UCSD-AML1 (cell line): ENCODE measurements around the gene TRIM61.
"Not testable (repeated sequence)": the region's sequence is repeated elsewhere in the genome, so short reads cannot be mapped to it uniquely, and the experiment has no call there.

Experiments used
- DNase-seq: peaks from one replicate; lab custom pipeline; 2025; ENCODE audit not compliant: unreplicated experiment; lab: John Stamatoyannopoulos, UW

Gene TRIM61

DNA sequence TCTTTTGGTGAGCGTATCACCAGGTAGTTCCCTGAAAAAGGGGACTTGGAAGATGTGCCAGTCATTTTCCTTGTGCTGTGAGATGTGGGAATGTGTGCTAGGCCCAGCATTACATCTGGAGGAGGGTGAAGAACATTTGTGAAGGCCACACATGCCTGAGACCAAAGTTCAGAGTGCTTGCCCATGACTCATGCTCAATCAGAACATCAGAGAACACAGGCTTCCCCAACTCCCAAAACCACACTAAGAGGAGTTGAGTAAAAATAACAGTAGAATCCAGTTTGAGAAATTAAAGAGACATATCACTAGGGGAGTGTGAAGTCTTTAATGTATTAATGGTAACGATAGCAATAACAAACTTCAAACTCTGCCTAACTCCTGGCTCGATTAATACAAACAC lies 18.0 kb downstream of the TRIM61 start:
- DNase-seq = not testable (repeated sequence)

DNA sequence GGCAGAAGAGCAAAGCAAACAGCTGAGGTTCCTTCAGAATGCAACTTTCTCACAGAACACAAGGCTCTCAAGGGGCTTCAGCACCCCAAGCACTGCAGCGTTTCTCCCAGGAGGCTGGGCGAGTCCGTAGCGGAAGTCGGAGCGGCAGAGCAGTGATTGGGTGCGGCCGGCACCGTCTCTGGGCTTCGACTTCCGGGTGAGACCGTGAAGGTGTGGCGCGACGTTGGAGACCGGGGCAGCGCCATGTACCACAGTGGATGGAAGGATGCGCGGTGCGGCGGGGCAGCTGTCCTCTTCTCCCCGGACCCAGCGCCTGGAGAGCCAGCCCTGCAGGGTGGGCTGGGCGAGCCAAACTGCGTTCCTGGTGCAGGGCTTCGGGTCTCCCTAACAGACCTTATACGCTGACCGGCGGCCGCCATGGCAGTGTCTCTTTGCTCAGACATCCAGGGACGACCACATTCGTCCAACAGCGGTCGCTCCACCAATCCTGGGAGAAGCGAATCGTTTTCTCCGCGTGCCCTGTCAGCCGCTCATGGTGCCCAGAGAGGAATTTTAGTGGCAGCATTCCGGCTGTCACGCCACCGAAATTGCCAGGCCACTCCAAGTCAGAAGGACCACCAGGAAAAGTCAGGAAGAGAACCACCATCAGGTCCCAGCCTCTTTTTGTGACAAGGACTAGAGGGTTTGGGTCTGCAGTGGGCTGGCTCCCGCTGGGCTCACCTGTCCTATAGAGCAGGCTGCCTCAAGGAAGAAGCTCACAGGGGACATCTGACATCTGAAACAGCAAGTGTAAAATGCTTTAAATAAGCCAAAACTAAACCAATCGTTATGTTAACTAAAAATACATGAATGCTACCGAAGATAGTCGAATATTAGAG lies 20.5 kb downstream of the TRIM61 start:
- no peak for DNase-seq

DNA sequence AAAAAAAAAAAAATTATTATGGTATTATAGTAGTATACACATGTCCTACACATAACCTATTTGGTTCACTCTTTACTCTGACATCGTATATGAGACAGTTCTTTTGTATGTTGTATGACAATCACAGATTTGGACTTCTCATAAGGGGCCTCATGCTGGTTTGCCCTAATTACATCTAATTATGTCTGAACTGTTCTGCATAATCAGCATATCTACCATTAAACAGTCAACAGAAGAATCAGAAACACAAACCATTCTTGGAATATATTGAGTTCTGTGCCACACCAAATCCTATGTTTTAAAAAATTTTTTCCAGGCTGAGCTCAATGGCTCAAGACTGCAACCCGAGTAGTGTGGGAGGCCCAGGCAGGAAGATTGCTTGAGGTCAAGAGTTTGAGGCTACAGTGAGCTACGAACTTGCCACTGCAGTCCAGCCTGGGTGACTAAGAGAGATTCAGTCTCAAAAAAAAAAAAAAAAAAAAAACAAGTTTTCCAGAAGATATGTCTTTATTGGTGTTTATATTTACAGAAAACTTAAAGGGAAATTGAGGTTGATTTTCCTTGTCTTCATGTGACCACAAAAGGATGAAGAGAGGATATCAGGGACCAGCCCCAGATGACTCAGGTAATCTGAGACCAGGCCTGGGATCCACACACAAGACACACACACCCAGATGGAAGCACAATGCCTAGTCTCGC lies 22.2 kb downstream of the TRIM61 start:
- DNase-seq = no peak

DNA sequence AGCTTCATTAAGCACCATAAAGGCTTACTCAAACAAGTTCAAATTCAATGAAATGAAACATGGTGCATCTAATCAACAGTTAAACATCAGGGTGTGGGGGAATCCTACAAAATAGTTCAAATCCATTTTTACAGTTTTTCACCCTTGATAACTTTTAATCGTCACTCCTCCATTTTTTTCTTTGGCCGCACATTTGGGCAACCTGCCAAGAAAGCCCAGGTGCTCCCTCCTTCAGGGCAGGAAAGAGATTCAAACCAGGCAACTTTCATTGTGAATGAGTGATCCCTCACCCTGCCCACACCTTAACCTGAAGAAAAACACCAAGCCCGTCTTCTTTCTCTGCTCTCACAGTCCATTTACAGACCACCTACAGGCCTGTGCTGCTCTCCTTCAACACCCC lies 24.9 kb downstream of the TRIM61 start:
- DNase-seq = no peak

DNA sequence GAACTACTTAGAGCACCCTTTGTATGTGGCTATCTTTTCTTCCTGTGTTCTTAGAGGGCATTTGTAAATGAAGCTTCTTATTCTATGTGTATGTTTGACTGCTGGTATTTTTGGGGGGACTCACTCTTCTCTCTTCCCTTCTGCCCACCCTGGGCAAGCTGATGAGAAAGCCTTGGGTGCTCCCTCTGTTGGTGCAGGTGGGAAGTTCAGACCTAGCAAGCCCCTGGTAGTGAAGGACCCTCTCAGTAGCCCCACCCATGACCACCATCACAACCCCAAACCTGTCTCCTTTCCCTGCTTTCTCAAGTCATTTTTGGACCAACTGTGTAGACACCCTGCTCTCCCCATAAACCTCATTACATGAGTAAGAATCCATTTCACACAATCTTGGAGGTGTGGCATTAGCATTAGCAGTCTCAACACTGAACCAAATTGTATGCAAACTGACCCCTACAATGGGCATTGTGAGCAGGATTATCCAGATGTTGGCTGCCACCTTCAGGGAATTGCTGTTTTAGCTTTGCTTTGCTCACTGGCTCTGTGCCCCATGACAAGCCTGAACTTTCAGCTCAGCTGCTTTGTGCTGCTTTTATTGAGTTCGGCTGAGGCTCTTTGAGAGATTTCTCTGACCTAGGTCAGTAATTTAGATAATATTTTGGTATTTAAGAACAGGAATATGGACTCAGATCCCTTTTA lies 27.9 kb downstream of the TRIM61 start:
- no peak for DNase-seq

DNA sequence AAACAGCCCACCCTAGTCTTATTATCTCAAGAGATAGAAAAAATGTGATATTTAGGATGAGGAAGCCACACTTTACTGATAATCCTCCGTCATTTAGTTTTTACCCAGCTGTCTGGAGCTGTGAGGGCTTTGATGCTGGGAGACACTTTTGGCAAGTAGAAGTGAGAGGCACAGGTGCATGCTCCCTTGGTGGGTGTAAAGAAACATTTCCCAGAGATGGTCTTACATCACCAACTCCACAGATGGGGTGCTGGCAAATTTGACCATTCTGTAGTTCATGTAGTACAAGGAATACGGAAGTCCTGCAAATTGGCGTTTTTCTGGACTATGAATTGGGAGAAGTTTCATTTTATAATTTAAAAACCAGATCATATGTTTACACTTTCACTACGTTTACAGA lies 28.5 kb downstream of the TRIM61 start:
- no peak for DNase-seq

DNA sequence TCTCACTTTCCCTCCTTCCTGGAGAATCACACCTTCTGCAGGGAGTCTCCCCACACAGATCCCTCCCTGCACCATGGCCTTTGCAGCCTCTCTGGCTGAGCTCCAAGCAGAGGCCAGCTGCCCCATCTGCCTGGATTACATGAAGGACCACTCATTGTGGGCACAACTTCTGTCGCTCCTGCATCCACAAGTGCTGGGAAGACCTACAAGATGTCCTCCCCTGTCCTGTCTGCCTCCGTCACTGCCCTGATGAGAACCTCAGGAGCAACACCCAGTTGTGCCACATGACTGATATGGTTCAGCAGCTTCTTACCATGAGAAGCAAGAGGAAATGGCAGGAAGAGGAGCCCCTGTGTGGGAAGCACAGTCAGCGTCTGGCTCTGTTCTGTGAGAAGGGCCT lies 29.5 kb downstream of the TRIM61 start:
- DNase-seq = not testable (repeated sequence)

DNA sequence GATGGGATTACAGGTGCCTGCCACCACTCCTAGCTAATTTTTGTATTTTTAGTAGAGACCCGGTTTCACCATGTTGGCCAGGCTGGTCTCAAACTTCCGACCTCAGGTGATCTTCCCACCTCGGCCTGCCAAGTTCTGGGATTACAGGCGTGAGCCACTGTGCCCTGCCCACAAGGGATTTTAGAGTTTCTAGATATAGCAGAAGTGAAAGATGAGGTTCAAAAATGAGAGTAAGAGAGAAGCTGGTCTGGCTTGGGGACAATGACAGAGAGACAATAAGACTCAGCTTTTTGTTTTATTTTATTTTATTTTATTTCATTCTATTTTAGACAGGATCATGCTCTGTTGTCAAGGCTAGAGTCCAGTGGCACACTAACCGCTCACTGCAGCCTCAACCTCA lies 30.6 kb downstream of the TRIM61 start:
- DNase-seq = no peak

DNA sequence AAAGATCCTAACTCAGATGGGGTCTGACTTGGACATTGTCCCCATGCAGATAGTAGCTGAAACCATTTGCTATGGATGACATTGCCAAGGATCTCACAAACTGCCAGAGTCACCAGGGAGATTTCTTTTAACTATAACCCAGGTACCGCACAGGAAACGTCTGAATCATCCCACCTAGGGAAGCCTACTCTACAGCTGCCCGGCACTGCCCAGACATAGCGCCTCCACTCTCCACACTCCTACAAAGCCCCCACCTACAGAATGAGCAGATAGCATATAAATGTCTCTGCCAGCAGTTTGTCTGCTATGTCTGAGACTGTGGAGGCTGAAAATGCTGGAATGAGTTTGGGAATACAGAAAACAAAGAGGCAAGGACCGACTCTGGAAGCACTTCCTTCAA lies 32.3 kb downstream of the TRIM61 start:
- no peak for DNase-seq

DNA sequence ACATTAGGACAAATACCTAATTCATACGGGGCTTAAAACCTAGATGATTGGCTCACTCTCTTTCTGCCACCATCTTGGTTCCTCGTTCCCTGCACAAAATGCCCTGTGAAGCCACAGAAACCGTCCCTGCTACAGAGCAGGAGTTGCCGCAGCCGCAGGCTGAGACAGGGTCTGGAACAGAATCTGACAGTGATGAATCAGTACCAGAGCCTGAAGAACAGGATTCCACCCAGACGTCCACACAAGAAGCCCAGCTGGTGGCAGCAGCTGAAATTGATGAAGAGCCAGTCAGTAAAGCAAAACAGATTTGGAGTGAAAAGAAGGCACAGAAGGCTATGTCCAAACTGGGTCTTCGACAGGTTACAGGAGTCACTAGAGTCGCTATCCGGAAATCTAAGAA lies 34.3 kb downstream of the TRIM61 start:
- DNase-seq = no peak

DNA sequence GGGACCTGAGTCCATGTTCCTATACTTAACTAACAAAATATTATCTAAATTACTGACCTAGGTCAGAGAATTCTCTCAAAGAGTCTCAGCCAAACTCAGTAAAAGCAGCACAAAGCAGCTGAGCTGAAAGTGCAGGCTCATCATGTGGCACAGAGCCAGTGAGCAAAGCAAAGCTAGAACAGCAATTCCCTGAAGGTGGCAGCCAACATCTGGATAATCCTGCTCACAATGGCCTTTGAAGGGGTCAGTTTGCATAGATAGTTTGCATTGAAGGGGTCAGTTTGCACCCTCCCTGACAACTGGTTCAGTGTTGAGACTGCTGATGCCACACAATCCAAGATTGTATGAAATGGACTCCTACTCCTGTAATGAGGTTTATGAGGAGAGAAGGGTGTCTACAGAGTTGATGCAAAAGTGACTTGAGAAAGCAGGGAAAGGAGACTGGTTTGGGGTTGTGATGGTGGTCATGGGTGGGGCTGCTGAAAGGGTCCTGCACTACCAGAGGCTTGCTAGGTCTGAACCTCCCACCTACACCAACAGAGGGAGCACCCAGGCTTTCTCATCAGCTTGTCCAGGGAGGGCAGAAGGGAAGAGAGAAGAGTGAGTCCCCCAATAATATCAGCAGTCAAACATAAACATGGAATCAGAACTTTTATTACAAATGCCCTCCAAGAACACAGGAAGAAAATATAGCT lies 39.7 kb downstream of the TRIM61 start:
- no peak for DNase-seq

DNA sequence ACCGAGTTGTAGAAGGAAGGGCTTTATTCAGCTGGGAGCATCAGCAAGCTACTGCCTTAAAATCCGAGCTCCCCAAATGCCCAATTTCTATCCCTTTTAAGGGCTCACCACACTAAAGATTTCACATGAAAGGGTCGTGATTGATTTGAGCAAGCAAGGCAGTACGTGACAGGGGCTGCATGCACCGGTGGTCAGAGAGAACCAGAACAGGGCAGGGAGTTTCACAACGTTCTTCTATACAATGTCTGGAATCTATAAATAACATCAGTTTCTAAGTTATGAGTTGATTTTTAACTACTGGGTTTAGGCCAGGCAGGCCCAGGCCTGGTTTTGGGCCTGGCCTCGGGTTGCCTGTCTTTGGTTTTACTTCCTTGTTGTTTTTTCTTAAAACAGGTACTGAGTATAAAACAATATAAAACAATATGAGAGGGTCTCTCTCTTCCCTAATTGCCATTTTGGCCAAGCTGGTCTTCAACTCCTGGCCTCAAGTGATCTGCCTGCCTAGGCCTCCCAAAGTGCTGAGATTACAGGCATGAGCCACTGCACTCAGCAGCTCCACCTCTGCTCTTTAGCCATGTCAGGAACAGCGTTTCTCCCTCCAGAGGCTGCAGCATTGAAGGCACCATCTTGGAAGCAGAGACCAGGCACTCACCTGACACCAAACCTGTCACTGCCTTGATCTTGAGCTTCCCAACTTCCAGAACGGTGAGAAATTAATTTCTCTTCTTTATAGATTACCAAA lies 41.4 kb downstream of the TRIM61 start:
- not testable (repeated sequence) for DNase-seq

DNA sequence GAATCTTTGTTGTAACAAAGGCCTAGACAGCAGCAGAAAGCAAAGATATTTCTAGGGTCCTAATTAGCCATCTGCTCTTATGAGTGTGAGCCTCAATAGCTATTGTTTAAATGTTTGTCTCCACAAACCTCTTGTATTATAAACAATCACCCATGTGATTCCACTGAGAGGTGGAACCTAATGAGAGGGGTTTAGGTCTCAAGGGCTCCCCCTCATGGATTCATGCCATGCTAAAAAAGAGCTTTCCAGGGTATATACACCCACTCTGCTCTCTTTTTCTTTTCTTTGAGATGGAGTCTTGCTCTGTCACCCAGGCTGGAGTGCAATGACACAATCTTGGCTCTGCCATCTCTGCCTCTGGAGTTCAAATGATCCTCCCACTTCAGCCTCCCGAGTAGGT lies 42.1 kb downstream of the TRIM61 start:
- no peak for DNase-seq

DNA sequence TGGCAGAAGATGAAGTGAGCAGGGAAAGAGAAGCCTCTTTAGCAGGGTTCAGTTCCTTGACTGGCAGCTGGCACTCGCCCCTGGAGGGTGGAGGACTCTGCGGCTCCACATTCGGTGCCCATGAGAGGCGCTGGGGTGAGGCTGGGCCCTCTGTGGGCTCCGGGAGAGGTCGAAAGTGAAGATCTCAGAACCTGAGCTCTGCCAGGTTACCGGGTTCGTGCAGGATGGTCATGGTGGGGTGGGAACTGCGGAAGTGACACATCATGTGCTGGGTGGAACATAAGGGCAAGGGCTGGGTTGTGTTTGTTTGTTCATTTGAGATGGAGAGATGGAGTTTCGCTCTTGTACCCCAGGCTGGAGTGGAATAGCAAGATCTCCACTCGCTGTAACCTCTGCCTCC lies 44.2 kb downstream of the TRIM61 start:
- DNase-seq = no peak

DNA sequence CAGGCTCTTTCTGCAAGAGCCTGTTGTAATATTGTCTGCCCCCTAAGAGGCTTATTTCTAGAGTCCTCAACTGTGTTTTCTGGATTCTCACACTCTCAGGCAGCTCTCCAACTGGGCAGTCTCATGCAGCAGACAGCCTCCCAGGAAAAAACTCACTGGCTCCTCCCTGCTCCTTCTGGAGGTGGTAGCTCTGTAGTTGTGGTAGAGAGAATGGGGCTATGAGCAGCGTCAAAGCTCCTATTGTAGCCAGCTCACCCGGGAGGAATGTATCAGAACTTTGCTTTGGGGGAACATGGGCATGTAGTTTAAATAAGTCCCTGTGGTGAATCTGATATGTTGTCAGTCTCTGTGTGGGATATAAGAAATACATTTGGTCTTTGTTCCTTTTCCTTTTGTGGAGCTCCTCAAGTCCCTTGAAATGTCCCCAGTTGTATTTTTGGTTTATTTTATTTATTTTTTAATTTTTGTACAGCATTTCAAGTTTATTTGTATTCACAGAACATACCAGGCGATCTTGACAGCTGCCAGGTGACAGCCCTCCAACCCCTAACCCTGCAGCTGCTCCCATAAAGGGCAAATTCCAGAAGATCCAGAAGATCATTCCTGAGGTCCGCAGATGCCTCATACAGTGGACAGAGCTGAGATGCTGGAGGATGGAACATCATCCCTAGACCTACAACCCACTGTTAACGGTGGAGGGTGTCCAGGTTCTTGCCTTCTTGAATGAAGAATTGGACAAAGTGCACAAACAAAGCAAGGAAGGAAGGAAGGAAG lies 45.7 kb downstream of the TRIM61 start:
- no peak for DNase-seq

DNA sequence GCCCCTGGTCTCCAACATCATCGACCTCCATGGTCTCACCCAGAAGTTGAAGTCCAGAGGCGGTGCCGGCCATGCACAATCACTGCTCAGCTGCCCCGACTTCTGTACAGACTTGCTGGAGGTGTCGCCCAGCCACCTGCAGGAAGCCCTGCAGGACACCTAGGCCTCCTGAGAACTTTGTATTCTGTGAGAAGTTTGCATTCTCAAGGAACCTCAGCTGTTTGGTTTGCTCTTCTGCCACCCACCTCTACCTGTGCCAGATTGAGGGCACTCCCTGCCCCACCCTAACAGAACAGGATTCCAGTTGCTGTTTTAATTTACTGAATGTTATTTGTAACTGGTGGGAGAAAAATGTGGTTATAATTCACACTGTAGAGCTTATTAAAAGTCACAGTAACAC lies 46.8 kb downstream of the TRIM61 start:
- DNase-seq = no peak

DNA sequence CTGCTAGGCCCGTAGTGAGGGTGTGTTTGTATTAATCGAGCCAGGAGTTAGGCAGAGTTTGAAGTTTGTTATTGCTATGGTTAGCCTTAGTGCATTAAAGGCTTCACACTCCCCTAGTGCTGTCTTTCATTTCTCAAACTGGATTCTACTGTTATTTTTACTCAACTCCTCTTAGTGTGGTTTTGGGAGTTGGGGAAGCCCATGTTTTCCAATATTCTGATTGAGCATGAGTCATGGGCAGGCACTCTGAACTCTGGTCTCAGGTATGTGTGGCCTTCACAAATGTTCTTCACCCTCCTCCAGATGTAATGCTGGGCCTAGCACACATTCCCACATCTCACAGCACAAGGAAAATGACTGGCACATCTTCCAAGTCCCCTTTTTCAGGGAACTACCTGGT lies 50.4 kb downstream of the TRIM61 start:
- DNase-seq = not testable (repeated sequence)

DNA sequence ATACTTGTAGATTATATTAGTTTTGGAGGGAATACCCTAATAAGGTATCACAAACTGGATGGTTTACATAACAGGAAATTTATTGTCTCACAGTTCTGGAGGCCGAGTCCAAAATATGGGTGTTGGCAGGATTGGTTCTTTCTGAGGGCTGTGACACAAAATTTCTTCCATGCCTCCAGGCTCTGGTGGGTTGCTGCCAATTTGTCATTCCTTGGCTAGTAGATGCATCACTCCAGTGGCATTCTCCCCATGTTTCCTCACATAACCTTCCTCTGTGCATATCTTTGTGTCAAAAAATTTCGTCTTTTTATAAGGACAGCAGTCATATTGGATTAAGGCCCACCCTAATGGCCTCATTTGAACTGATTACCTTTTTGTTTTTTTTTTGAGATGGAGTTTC lies 51.2 kb downstream of the TRIM61 start:
- no peak for DNase-seq

DNA sequence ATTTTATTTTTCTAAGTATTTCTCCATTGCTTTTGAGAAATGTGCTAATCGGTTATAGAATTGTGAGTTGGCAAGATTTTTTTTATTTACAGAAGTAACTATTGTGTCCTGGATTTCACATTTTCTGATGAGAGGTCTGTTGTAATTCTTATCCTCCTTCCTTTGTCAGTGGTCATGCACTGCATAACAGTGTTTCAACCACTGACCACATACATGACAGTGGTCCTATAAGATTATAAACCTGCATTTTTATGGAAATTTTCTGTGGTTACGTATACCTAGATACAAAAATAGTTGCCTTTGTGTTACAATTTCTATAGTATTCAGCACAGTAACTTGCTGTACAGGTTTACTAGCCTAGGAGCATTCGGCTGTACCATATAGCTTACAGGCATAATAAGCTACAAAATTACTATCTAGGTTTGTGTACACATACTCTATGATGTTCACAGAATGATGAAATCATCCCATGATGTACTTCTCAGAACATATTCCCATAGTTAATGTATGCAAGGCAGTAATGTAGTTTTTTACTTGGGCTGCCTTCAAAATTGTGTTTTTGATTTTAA lies 52.7 kb downstream of the TRIM61 start:
- DNase-seq = no peak

DNA sequence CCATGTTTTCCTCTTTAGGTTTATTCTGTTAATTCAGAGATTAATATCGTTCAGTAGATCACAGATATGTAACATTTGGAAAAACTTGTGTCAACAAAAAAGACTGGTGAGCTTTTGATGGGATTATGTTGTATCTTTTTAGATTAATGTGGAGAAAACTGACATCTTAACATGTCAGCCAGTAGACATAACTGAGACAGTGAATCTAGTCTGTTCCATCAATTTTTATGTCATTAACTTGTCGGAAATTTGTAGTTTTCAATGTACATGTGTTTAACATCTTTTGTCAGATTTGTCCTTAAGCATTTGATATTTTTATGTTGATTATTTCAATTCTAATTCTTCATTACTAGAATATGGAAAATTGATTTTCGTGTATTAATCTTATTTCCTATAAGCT lies 58.5 kb downstream of the TRIM61 start:
- DNase-seq = no peak
